Measurements from ENCODE around the gene CMTM1.

Gene CMTM1

GRCh38 chr16:66600477-66600876 lies 34.2 kb downstream of the CMTM1 start:
- no peaks in the 10 kb centered on the region; the same call in 1 of the 2 replicates for H3K36me3 ChIP-seq (ENCODE audit: insufficient read depth, low read length)
- H2AFZ ChIP-seq (ENCODE audit: low read depth, low read length), result no peak overlapping the region
- H3K4me2 ChIP-seq (ENCODE audit: insufficient read depth, low read length), result no peak overlapping the region
- H3K27ac ChIP-seq (ENCODE audit: low read length), result no peak overlapping the region
- no peak overlapping the region for H3K4me3 ChIP-seq (ENCODE audit: low read depth in 1 of 2, low read length in 2 of 2)
- no peak overlapping the region for H3K9ac ChIP-seq (ENCODE audit: low read depth, low read length)
- ATAC-seq (ENCODE audit: insufficient read depth, low read depth) (no peak), DNase-seq (no peak)
- H3K9me3 ChIP-seq (ENCODE audit: insufficient read depth, low read length, severe bottlenecking), result peaks cover 11% of the 10 kb centered on the region
- H3K27me3 ChIP-seq (ENCODE audit: insufficient read depth, low read length, poor library complexity), result no peaks in the 10 kb centered on the region
- TF ChIP-seq CTCF (IDR thresholded peaks at IDR 0.05; ENCODE audit: borderline replicate concordance, extremely low read depth, low read length, poor library complexity, severe bottlenecking), result no peak
- no peak for TF ChIP-seq EZH2 (IDR thresholded peaks at IDR 0.05; ENCODE audit: borderline replicate concordance, low read depth, low read length, severe bottlenecking)
- H3K4me1 ChIP-seq (ENCODE audit: insufficient read depth, low read length), result peaks cover 9% of the 10 kb centered on the region
- H4K20me1 ChIP-seq (ENCODE audit: insufficient read depth, low read length), result peaks cover under 1% of the 10 kb centered on the region; the same call in 1 of the 2 replicates
- H3K79me2 ChIP-seq (ENCODE audit: insufficient read depth, low read length), result peaks cover 9% of the 10 kb centered on the region

GRCh38 chr16:66601471-66601870 lies 35.2 kb downstream of the CMTM1 start:
- peaks cover 10% of the 10 kb centered on the region for H4K20me1 ChIP-seq (ENCODE audit: insufficient read depth, low read length)
- TF ChIP-seq CTCF (IDR thresholded peaks at IDR 0.05; ENCODE audit: borderline replicate concordance, extremely low read depth, low read length, poor library complexity, severe bottlenecking) (no peak), EZH2 (IDR thresholded peaks at IDR 0.05; ENCODE audit: borderline replicate concordance, low read depth, low read length, severe bottlenecking) (no peak)
- peaks cover 19% of the 10 kb centered on the region for H3K4me1 ChIP-seq (ENCODE audit: insufficient read depth, low read length)
- no peak overlapping the region for H2AFZ ChIP-seq (ENCODE audit: low read depth, low read length)
- DNase-seq, result no peak
- H3K9me3 ChIP-seq (ENCODE audit: insufficient read depth, low read length, severe bottlenecking), result peaks cover 11% of the 10 kb centered on the region
- H3K79me2 ChIP-seq (ENCODE audit: insufficient read depth, low read length), result peaks cover 19% of the 10 kb centered on the region
- ATAC-seq (ENCODE audit: insufficient read depth, low read depth), result no peak
- no peak overlapping the region for H3K27ac ChIP-seq (ENCODE audit: low read length)
- no peak overlapping the region for H3K9ac ChIP-seq (ENCODE audit: low read depth, low read length)
- no peak overlapping the region for H3K4me2 ChIP-seq (ENCODE audit: insufficient read depth, low read length)
- H3K36me3 ChIP-seq (ENCODE audit: insufficient read depth, low read length), result peaks cover 8% of the 10 kb centered on the region; the same call in 1 of the 2 replicates
- H3K4me3 ChIP-seq (ENCODE audit: low read depth in 1 of 2, low read length in 2 of 2), result no peak overlapping the region
- H3K27me3 ChIP-seq (ENCODE audit: insufficient read depth, low read length, poor library complexity), result no peaks in the 10 kb centered on the region

- peak; percentile 58 for ATAC-seq (ENCODE audit: insufficient read depth, low read depth)
- Histone ChIP-seq H3K9me3 (ENCODE audit: insufficient read depth, low read length, severe bottlenecking) (peaks cover 11% of the 10 kb centered on the region), H3K4me2 (ENCODE audit: insufficient read depth, low read length) (peak overlapping the region; percentile 95), H4K20me1 (ENCODE audit: insufficient read depth, low read length) (peaks cover 32% of the 10 kb centered on the region), H3K36me3 (ENCODE audit: insufficient read depth, low read length) (peaks cover 26% of the 10 kb centered on the region), H3K4me1 (ENCODE audit: insufficient read depth, low read length) (peaks cover 38% of the 10 kb centered on the region), H3K27ac (ENCODE audit: low read length) (peak overlapping the region; percentile 79), H3K79me2 (ENCODE audit: insufficient read depth, low read length) (peaks cover 41% of the 10 kb centered on the region), H2AFZ (ENCODE audit: low read depth, low read length) (peak overlapping the region; percentile 73), H3K9ac (ENCODE audit: low read depth, low read length) (peak overlapping the region; percentile 92), H3K4me3 (ENCODE audit: low read depth in 1 of 2, low read length in 2 of 2) (peak overlapping the region; percentile 31 to 72; a peak in 3 of 4 replicates), H3K27me3 (ENCODE audit: insufficient read depth, low read length, poor library complexity) (no peaks in the 10 kb centered on the region)
- TF ChIP-seq CTCF (IDR thresholded peaks at IDR 0.05; ENCODE audit: borderline replicate concordance, extremely low read depth, low read length, poor library complexity, severe bottlenecking) (no peak), EZH2 (IDR thresholded peaks at IDR 0.05; ENCODE audit: borderline replicate concordance, low read depth, low read length, severe bottlenecking) (no peak)
- DNase-seq, result peak; percentile 85
These were observed 37.5 kb downstream of the CMTM1 start for GRCh38 chr16:66603537-66604375.

Data from DND-41 (cell line).